ENCODE results near the gene LIN7B.

- TF ChIP-seq HNF4A (conservative IDR thresholded peaks at IDR 0.05) (no peak), JUND (IDR thresholded peaks at IDR 0.05) (no peak), RAD21 (IDR thresholded peaks at IDR 0.05) (no peak), GABPA (IDR thresholded peaks at IDR 0.05 in 1 of 2, conservative IDR thresholded peaks at IDR 0.05 in 1 of 2) (no peak), HNF4G (IDR thresholded peaks at IDR 0.05) (no peak), TAF1 (conservative IDR thresholded peaks at IDR 0.05) (no peak)
- TF ChIP-seq, protein P1, sequence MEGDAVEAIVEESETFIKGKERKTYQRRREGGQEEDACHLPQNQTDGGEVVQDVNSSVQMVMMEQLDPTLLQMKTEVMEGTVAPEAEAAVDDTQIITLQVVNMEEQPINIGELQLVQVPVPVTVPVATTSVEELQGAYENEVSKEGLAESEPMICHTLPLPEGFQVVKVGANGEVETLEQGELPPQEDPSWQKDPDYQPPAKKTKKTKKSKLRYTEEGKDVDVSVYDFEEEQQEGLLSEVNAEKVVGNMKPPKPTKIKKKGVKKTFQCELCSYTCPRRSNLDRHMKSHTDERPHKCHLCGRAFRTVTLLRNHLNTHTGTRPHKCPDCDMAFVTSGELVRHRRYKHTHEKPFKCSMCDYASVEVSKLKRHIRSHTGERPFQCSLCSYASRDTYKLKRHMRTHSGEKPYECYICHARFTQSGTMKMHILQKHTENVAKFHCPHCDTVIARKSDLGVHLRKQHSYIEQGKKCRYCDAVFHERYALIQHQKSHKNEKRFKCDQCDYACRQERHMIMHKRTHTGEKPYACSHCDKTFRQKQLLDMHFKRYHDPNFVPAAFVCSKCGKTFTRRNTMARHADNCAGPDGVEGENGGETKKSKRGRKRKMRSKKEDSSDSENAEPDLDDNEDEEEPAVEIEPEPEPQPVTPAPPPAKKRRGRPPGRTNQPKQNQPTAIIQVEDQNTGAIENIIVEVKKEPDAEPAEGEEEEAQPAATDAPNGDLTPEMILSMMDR (IDR thresholded peaks at IDR 0.05; ENCODE audit: low read depth, low read length, missing input control) = no peak
Measured at GRCh38 chr19:49067554-49067953, 46.6 kb upstream of the LIN7B start.

Measured in liver (tissue), 3 donors.